T-helper 1 cell treated with Interleukin-12 subunit alpha and Interleukin-12 subunit beta and Interleukin-4 antibody, amounts not matched to agents 30 μg/mL and 1 μg/mL, for 36 hours (primary cell): ENCODE measurements around the gene FFAR3.

ENCODE experiments used
- H3K27ac Mint-ChIP-seq: one replicate; pipeline ENCODE4 v1.8.0; 2021; ENCODE audit warnings: mild to moderate bottlenecking, mixed read lengths
- H3K27me3 Mint-ChIP-seq: one replicate; pipeline ENCODE4 v1.8.0; 2021; ENCODE audit warnings: low read depth, mixed read lengths
- H3K36me3 Mint-ChIP-seq: one replicate; pipeline ENCODE4 v1.8.0; 2021; ENCODE audit warnings: low read depth, mixed read lengths
- H3K4me1 Mint-ChIP-seq: one replicate; pipeline ENCODE4 v1.8.0; 2021; ENCODE audit warnings: low read depth, mixed read lengths
- H3K4me3 Mint-ChIP-seq: one replicate; pipeline ENCODE4 v1.8.0; 2021; ENCODE audit warnings: mild to moderate bottlenecking, moderate library complexity, mixed read lengths
- H3K9me3 Mint-ChIP-seq: one replicate; pipeline ENCODE4 v1.8.0; 2021; ENCODE audit warnings: mixed read lengths

The FFAR3 gene, protein sequence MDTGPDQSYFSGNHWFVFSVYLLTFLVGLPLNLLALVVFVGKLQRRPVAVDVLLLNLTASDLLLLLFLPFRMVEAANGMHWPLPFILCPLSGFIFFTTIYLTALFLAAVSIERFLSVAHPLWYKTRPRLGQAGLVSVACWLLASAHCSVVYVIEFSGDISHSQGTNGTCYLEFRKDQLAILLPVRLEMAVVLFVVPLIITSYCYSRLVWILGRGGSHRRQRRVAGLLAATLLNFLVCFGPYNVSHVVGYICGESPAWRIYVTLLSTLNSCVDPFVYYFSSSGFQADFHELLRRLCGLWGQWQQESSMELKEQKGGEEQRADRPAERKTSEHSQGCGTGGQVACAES

GRCh38 chr19:35357867-35358573 lies at the start of gene FFAR3:
TSS of gene FFAR3 (plus strand) at chr19:35358460. CDS start at chr19:35358891, 431 bp downstream.
- Mint-ChIP-seq H3K27me3 (peaks cover 16% of the 10 kb centered on the region), H3K36me3 (no peaks in the 10 kb centered on the region), H3K9me3 (no peaks in the 10 kb centered on the region), H3K4me3 (peak within 1 kb of the TSS; percentile 11), H3K4me1 (peaks cover 11% of the 10 kb centered on the region), H3K27ac (no peak within 1 kb of the TSS)

DNA sequence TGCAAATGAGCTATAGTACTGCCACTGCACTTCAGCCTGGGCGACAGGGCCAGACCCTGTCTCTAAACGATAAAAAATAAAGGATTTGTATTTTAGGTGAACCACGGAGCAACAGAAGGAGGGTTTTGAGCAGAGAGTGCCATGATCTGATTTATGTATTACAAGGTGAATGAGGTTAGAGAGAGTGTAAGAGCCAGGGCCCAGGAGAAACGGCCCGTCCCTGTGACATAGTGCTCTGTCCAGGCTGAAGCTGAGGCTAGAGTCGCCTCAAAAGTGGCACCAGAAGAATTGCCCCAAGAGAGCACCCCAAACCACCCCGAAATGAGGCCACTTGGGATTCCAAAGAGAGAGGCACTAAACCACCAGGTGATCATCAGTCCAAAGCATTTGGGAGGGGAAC lies 49.4 kb upstream of the FFAR3 start:
- Mint-ChIP-seq H3K27ac (no peak overlapping the region), H3K4me3 (no peak overlapping the region), H3K36me3 (no peaks in the 10 kb centered on the region), H3K27me3 (no peaks in the 10 kb centered on the region), H3K9me3 (no peaks in the 10 kb centered on the region), H3K4me1 (no peaks in the 10 kb centered on the region)

GRCh38 chr19:35309481-35310279 lies 48.6 kb upstream of the FFAR3 start:
- Mint-ChIP-seq H3K4me1 (no peaks in the 10 kb centered on the region), H3K4me3 (no peak overlapping the region), H3K27ac (no peak overlapping the region), H3K36me3 (no peaks in the 10 kb centered on the region), H3K27me3 (no peaks in the 10 kb centered on the region), H3K9me3 (no peaks in the 10 kb centered on the region)

GRCh38 chr19:35310331-35310730 lies 47.9 kb upstream of the FFAR3 start:
- Mint-ChIP-seq H3K4me1 (no peaks in the 10 kb centered on the region), H3K4me3 (no peak overlapping the region), H3K9me3 (no peaks in the 10 kb centered on the region), H3K36me3 (no peaks in the 10 kb centered on the region), H3K27ac (no peak overlapping the region), H3K27me3 (no peaks in the 10 kb centered on the region)

DNA sequence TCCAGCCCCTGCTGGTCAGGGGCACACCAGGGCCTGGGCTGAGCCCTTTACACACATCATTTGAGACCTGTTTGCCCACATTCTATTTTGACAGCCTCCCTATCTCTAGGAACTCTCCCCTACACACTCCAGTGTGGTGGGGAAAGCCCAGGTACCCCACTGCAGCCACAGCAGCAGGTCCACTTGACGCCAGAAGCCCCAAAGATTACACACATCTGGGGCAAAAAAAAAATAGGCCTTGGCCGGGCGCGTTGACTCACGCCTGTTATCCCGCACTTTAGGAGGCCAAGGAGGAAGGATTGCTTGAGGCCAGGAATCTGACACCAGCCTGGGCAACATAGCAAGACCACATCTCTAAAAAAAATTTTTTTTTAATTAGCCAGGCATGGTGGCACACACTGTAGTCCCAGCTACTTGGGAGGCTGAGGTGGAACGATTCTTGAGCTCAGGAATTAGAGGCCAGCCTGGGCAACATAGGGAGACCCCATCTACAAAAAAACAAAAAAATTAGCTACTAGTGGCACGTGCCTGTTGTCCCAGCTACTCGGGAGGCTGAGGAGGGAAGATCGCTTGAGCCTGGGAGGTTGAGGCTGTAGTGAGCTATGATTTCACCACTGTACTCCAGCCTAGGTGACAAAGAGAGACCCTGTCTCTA lies 47.3 kb upstream of the FFAR3 start:
- no peak overlapping the region for H3K27ac Mint-ChIP-seq
- H3K4me1 Mint-ChIP-seq: no peaks in the 10 kb centered on the region
- H3K9me3 Mint-ChIP-seq: no peaks in the 10 kb centered on the region
- no peak overlapping the region for H3K4me3 Mint-ChIP-seq
- H3K27me3 Mint-ChIP-seq: no peaks in the 10 kb centered on the region
- no peaks in the 10 kb centered on the region for H3K36me3 Mint-ChIP-seq

- no peaks in the 10 kb centered on the region for H3K36me3 Mint-ChIP-seq
- H3K4me3 Mint-ChIP-seq: no peak overlapping the region
- no peaks in the 10 kb centered on the region for H3K4me1 Mint-ChIP-seq
- H3K9me3 Mint-ChIP-seq: no peaks in the 10 kb centered on the region
- no peak overlapping the region for H3K27ac Mint-ChIP-seq
- H3K27me3 Mint-ChIP-seq: no peaks in the 10 kb centered on the region
Measured at GRCh38 chr19:35311901-35312665, 46.2 kb upstream of the FFAR3 start.

GRCh38 chr19:35313587-35313986 lies 44.7 kb upstream of the FFAR3 start:
- no peak overlapping the region for H3K27ac Mint-ChIP-seq
- H3K4me1 Mint-ChIP-seq: peaks cover 3% of the 10 kb centered on the region
- H3K36me3 Mint-ChIP-seq: no peaks in the 10 kb centered on the region
- no peak overlapping the region for H3K4me3 Mint-ChIP-seq
- H3K27me3 Mint-ChIP-seq: no peaks in the 10 kb centered on the region
- H3K9me3 Mint-ChIP-seq: no peaks in the 10 kb centered on the region

DNA sequence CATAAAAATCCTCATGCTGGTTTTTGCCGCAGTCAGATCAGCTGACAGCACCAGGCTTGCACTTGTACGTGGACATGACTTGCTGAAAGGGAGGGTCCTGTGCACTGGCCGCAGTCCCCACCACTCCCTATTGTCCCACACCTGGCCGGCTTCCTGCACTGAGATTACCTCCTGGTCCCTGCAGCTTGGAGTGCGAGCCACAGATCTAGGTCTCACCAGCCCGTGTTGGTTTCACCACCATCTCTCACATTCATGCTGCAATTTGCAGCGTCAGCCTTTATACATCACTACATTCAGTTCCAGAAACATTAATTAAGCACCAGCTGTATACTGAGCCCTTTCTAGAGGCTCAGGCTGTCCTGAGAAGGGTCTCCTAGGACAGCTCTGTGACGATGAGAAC lies 44.2 kb upstream of the FFAR3 start:
- Mint-ChIP-seq H3K4me3 (no peak overlapping the region), H3K36me3 (no peaks in the 10 kb centered on the region), H3K9me3 (no peaks in the 10 kb centered on the region), H3K4me1 (peaks cover 6% of the 10 kb centered on the region), H3K27ac (no peak overlapping the region), H3K27me3 (no peaks in the 10 kb centered on the region)

- Mint-ChIP-seq H3K4me1 (peaks cover 6% of the 10 kb centered on the region), H3K9me3 (no peaks in the 10 kb centered on the region), H3K27ac (no peak overlapping the region), H3K36me3 (no peaks in the 10 kb centered on the region), H3K4me3 (no peak overlapping the region), H3K27me3 (no peaks in the 10 kb centered on the region)
Measured at GRCh38 chr19:35314858-35315470, 43.3 kb upstream of the FFAR3 start.

DNA sequence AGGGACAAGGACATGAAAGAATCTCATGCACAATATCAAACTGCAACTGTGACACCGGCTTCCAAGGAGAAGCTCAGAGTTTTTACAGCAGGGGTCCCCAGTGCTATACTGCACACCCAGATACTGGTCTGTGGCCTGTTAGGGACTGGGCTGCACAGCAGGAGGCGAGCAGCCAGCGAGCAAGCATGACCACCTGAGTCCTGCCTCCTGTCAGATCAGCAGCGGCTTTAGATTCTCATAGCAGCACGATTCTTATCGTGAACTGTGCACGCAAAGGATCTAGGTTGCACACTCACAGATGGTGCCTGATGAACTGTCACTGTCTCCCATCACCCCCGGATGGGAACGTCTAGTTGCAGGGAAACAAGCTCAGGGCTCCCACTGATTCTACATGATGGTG lies 42.4 kb upstream of the FFAR3 start:
- Mint-ChIP-seq H3K4me3 (no peak overlapping the region), H3K9me3 (no peaks in the 10 kb centered on the region), H3K27ac (no peak overlapping the region), H3K4me1 (peaks cover 6% of the 10 kb centered on the region), H3K27me3 (no peaks in the 10 kb centered on the region), H3K36me3 (no peaks in the 10 kb centered on the region)

DNA sequence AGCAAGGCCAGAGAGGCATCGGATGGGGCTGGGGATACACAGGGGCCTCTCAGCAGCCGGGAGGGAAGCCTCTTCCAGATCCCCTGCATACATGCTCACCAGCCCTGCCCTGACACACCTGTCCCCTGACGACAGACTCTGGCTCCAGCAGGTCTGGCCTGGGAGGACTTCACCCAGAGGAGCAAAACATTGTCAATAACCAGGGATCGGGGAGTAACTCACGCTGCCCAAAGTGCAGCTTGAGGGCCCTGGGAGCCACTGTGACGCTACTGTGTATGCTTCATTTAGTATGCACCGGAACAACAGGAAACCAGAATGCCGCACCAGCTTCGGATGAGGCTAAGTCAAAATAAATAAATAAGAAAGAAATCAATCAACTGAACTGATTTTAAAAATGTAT lies 41.7 kb upstream of the FFAR3 start:
- Mint-ChIP-seq H3K36me3 (no peaks in the 10 kb centered on the region), H3K4me1 (peaks cover 6% of the 10 kb centered on the region), H3K4me3 (no peak overlapping the region), H3K27ac (no peak overlapping the region), H3K27me3 (peaks cover 2% of the 10 kb centered on the region), H3K9me3 (no peaks in the 10 kb centered on the region)

- H3K4me1 Mint-ChIP-seq: peaks cover 6% of the 10 kb centered on the region
Measured at GRCh38 chr19:35317464-35318043, 40.7 kb upstream of the FFAR3 start.

GRCh38 chr19:35318679-35319448 lies 39.4 kb upstream of the FFAR3 start:
- Mint-ChIP-seq H3K27me3 (peaks cover 3% of the 10 kb centered on the region), H3K9me3 (peaks cover 4% of the 10 kb centered on the region), H3K4me1 (peaks cover 6% of the 10 kb centered on the region), H3K4me3 (no peak overlapping the region), H3K36me3 (no peaks in the 10 kb centered on the region), H3K27ac (peak overlapping the region; percentile 16)

More at GRCh38 chr19:35317464-35318043, 40.7 kb upstream of the FFAR3 start:
- Mint-ChIP-seq H3K27me3 (peaks cover 3% of the 10 kb centered on the region), H3K36me3 (no peaks in the 10 kb centered on the region), H3K27ac (no peak overlapping the region), H3K4me3 (no peak overlapping the region), H3K9me3 (peaks cover 4% of the 10 kb centered on the region)
